ENCODE data around the gene GALK2.

The GALK2 gene

GRCh38 chr15:49309889-49310288, 139.8 kb downstream of the GALK2 start:
- ChIA-PET POLR2A (no interaction called here), CTCF (interaction anchor here (0.6 kb wide), 1 partner anchor 101 kb away, joined by 6 read pairs; no protein-coding TSS in a partner anchor)
- Histone ChIP-seq H3K36me3 (ENCODE audit: control insufficient read depth in 2 of 2, insufficient read depth in 1 of 2, low read length in 2 of 2) (no peaks in the 10 kb centered on the region), H3K9me3 (ENCODE audit: control insufficient read depth, insufficient read depth, low read depth, low read length) (no peaks in the 10 kb centered on the region), H3K27ac (ENCODE audit: extremely low read depth, low read depth, low read length) (no peak overlapping the region), H3K4me1 (ENCODE audit: control insufficient read depth, insufficient read depth, low read length) (no peaks in the 10 kb centered on the region), H3K4me3 (ENCODE audit: low read depth, low read length) (no peak overlapping the region)
- TF ChIP-seq ZSCAN30 (tag by site-specific recombination; IDR thresholded peaks at IDR 0.05) (no peak), ZBTB44 (tag by site-specific recombination; IDR thresholded peaks at IDR 0.05) (no peak), ZNF548 (tag by site-specific recombination; IDR thresholded peaks at IDR 0.05) (no peak), GLIS2 (tag by site-specific recombination; IDR thresholded peaks at IDR 0.05) (no peak), ZNF623 (tag by site-specific recombination; IDR thresholded peaks at IDR 0.05) (no peak), PRDM4 (tag by site-specific recombination; IDR thresholded peaks at IDR 0.05) (no peak), ZXDB (tag by site-specific recombination; IDR thresholded peaks at IDR 0.05) (no peak), ZNF211 (tag by site-specific recombination; IDR thresholded peaks at IDR 0.05; ENCODE audit: low read depth) (no peak), ZNF510 (tag by site-specific recombination; IDR thresholded peaks at IDR 0.05; ENCODE audit: insufficient replicate concordance) (no peak)

GRCh38 chr15:49313650-49314049, 143.6 kb downstream of the GALK2 start:
- CTCF ChIA-PET, result interaction anchor here (0.6 kb wide), 1 partner anchor 369 kb away, joined by 4 read pairs; no protein-coding TSS in a partner anchor
- Histone ChIP-seq H3K9me3 (ENCODE audit: control insufficient read depth, insufficient read depth, low read depth, low read length) (no peaks in the 10 kb centered on the region), H3K4me3 (ENCODE audit: low read depth, low read length) (no peak overlapping the region), H3K36me3 (ENCODE audit: control insufficient read depth in 2 of 2, insufficient read depth in 1 of 2, low read length in 2 of 2) (no peaks in the 10 kb centered on the region), H3K27ac (ENCODE audit: extremely low read depth, low read depth, low read length) (no peak overlapping the region), H3K4me1 (ENCODE audit: control insufficient read depth, insufficient read depth, low read length) (no peaks in the 10 kb centered on the region)
- TF ChIP-seq PRDM1 (tag by site-specific recombination; IDR thresholded peaks at IDR 0.05) (0 out of 2 replicates have a peak, but pooled peaks have one; percentile 22), ZNF626 (tag by site-specific recombination; IDR thresholded peaks at IDR 0.05) (no peak), ZNF366 (tag by site-specific recombination; conservative IDR thresholded peaks at IDR 0.05) (peak; percentile 28; the same call in 1 of the 2 replicates), ZNF629 (tag by site-specific recombination; IDR thresholded peaks at IDR 0.05) (peak; percentile 78), ZNF473 (tag by site-specific recombination; IDR thresholded peaks at IDR 0.05) (no peak), ATF2 (tag by site-specific recombination; IDR thresholded peaks at IDR 0.05; ENCODE audit: low read depth) (0 out of 2 replicates have a peak, but pooled peaks have one; percentile 15), ZNF664 (tag by site-specific recombination; IDR thresholded peaks at IDR 0.05) (peak; percentile 47; the same call in 1 of the 2 replicates), ZNF362 (tag by site-specific recombination; IDR thresholded peaks at IDR 0.05) (no peak)
- POLR2A ChIA-PET, result no interaction called here

Measured in HEK293 (cell line).